HS-27A (cell line): ENCODE results near the gene BTBD16.

Experiments
- DNase-seq: peaks from one replicate; pipeline ENCODE4 v3.0.0-alpha.2; 2012; ENCODE audit warnings: low read depth, missing footprints

Gene BTBD16

GRCh38 chr10:122271076-122271475 lies at the start of gene BTBD16:
Gene BTBD16 (plus strand): TSS chr10:122271296. CDS start chr10:122275082, 3,786 bp downstream.
- no peak for DNase-seq

DNA sequence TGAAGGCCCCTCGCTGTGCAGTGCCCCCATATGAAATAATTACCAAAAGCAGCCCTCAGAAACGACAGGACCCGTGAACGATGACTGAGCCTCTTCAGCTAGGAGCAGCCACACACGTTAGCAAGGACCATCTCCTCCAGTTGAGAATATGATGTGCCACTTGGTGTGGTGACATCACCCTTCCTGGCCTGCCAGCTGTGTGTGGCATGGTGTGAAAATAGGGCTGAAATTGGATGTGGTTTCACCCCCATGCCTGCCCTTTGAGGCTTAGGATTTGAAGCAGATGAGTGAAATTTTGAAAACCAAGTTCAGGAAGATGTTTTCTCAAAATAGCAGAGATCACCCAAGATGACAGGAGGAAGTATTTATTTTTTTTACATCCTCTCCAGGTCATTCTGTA lies 49.1 kb upstream of the BTBD16 start:
- DNase-seq = no peak

- DNase-seq = no peak
Measured at GRCh38 chr10:122222638-122223037, 48.5 kb upstream of the BTBD16 start.

- no peak for DNase-seq
Measured at GRCh38 chr10:122224159-122224558, 46.9 kb upstream of the BTBD16 start.

GRCh38 chr10:122225330-122225729 lies 45.8 kb upstream of the BTBD16 start:
- no peak for DNase-seq

GRCh38 chr10:122227754-122228153 lies 43.3 kb upstream of the BTBD16 start:
- DNase-seq = no peak

- DNase-seq = no peak
Measured at GRCh38 chr10:122229666-122230065, 41.4 kb upstream of the BTBD16 start.

GRCh38 chr10:122230222-122230621 lies 40.9 kb upstream of the BTBD16 start:
- no peak for DNase-seq

DNA sequence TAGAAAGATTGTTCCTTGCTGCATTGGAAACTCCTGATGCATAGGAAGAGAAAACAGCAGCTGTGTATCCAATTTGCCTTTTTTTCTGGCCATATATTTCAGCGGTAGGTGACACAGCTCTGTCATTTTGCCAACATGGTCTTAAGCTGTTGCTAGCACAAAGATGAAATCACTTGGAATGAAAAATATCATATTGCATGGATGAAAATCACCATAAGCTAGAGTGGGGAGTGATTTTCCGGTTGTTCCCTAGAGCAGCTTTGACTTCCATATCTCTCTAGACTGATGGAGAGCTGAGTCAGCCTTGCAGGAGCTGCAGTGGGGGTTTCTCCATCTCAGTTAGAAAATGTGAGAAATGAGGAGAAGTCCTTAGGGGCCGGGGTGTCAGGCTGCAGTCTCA lies 38.3 kb upstream of the BTBD16 start:
- no peak for DNase-seq

DNA sequence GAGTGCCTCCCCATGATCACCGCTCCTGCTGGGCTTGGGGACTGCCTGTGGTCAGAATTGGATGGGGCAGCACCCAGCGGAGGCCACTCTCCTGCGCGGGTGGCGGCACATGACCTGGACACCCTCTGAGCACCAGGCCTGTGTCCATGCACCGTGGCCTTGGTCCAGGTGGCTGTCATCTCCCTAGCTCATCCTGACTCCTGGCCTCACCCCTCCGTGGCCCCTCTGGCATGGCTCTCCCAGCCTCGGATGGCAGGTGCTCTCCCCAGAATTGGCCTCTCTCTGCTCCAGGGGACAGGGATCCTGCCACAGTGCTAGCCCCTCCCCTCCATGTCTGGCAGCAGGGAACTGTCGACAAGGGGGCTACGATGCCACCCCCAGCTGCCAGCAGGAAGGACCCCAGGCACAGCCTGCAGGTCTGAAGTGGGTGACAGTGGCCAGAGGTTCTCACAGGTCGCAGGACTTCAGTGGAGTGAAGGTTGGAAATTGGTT lies 37.2 kb upstream of the BTBD16 start:
- DNase-seq = no peak

DNA sequence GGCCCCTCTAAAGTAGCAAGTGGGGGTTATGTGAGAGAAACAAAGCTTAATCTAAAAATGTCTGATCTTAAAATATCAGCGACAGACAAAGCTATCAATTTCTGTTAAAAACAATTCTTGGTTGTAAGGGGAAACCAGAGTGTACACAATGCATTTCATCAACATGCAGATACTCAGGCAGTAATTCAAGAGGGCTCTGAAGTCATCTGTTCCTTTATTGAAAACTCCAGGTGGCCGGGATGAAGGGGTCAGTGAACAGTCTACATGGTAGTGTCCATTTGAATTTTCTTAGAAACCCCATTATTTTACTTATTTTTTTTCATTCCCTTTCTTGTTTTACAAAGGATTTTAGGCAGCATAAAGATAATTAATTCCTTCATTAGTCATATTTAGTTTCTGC lies 36.7 kb upstream of the BTBD16 start:
- no peak for DNase-seq

DNA sequence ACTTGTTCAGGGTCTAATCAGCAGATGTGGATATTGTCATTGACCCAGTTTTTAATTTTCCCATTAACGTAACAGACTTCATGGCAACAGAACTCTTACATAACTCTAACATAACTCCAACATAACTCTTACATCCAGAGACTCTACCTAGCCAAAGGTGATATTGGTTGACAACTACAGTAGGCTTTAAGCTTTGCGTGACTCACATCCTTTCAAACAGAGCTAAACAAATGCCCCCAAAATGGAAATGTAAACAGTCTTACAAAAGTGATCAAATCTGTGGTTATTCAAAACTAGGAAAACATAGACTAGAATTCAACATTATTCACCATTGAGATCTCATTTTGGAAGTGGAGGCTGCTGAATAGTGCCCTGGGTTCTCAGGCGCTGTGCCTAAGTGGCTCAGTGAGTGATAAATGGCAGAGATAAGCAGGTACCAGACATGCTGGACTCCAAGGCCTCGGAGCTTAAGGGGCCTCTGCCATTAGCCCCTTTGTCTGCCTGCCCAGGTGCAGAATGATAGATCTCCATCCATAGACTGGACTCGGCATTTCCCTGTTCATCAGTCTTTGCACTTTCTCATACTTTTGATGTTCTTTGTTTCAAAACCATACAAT lies 34.3 kb upstream of the BTBD16 start:
- DNase-seq = no peak

DNA sequence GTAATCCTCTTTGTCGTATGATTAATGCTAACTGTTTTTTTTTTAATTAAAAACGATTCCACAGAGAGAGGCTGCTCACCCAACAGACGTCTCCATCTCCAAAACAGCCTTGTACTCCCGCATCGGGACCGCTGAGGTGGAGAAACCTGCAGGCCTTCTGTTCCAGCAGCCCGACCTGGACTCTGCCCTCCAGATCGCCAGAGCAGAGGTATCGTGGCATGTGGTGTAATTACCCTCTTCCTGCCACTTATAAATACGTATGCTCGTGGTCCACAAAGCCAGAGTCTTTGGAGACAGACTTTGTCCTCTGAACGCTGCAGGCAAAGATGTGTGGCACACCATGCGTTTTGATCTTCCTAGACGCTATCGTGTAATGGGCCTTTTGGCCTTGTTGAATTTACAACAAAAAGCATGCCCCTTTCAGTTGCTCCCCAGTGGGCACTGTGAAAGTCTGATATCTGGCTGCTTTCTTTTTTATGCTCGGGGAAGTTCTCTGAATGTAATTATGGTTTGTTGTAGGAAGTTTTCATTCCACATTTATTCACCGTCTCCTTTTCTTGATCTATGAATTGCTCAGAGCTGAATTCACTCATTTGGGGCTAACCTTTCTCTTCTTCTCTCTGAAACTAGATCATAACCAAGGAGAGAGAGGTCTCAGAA lies 33.6 kb upstream of the BTBD16 start:
- DNase-seq = no peak

DNA sequence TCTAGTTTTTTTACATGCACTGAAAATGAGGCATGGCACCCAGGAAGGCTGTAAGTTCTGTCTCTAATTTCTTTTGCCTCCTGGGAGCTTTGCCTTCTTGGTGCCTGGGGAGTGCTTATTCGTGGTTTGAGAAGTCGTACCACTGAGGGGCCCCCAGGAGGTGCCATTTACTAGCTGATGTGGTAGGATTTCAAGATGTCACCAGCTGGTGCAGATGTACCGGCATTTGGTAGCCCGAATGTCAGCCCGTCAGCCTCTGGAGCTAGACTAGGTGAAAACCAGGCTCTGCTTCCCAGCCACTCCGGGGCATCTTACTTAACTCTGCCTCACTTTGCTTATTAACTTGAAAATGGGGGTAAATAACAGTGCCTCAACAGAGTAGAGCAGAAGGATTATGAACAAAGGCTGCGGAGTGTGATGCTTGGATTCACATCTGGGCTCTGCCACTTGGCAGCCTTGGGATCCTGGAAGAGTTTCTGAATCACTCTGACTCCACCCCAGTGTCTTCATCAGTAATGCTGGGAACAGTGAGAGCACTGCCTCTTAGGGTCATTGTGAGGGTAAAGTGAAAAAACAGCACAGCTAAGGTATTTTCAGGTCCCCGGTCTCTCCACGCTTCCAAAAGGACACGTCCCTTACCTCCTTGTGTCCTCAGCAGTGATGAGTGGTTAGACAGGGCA lies 31.4 kb upstream of the BTBD16 start:
- no peak for DNase-seq

DNA sequence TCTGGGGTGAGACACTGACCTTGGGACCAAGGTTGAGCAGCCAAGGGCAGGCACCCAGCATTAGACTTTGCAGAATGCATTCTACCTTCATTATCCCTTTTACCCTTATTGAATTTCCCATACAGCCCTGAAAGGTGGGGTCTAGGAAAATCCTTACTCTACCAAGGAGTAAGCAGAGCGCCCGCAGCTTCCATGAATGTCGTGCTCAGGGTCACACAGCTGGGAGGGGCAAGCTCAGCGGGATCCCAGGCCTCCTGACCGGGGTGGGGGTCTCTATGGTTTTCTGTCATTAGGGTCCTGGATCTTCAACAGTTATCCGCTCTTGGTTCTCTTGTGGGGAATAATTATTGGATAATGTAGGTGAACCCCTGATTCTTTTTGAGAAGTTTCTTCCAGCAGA lies 30.7 kb upstream of the BTBD16 start:
- DNase-seq = no peak

- no peak for DNase-seq
Measured at GRCh38 chr10:122241836-122242235, 29.3 kb upstream of the BTBD16 start.

- DNase-seq = no peak
Measured at GRCh38 chr10:122243550-122243949, 27.5 kb upstream of the BTBD16 start.

GRCh38 chr10:122244001-122244975 lies 26.8 kb upstream of the BTBD16 start:
- no peak for DNase-seq

- no peak for DNase-seq
Measured at GRCh38 chr10:122245136-122245535, 26.0 kb upstream of the BTBD16 start.

DNA sequence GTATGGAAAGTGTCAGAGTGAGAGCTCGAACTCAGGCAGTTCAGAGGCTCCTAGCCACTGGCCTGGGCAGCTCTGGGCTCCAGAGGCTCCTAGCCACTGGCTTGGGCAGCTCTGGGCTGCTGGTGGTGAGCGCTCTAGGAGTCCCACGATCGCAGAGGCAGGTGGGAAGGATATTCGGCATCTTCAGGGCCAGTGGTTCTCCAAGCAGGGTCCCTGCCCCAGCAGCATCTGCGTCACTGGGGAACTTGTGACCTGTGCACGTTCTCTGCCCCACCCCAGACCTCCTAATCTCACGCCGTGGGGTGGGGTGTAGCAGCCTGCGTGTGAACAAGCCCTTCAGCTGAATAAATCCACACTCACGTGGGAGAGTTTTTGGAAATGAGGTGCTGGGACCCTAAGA lies 25.2 kb upstream of the BTBD16 start:
- DNase-seq = no peak

- no peak for DNase-seq
Measured at GRCh38 chr10:122246830-122247520, 24.1 kb upstream of the BTBD16 start.
